GM19452 (cell line): ENCODE measurements around the gene NOP9.
A peak's percentile ranks its signal among the peaks of the same experiment; 100 is the strongest.

Source experiments
- ATAC-seq: cut with Tn5 transposase; IDR thresholded peaks from one replicate; pipeline ENCODE4 v1.9.1; 2021; ENCODE audit not compliant: unreplicated experiment

NOP9 gene

GRCh38 chr14:24299255-24300191, at the start of gene NOP9, which contains the start of gene DHRS1:
NOP9 (plus strand) TSS chr14:24299850; CDS start chr14:24299955, 105 bp downstream.
DHRS1 (minus strand) TSS chr14:24299780; CDS start chr14:24299106, 674 bp downstream.
- peak; percentile 70 for ATAC-seq

DNA sequence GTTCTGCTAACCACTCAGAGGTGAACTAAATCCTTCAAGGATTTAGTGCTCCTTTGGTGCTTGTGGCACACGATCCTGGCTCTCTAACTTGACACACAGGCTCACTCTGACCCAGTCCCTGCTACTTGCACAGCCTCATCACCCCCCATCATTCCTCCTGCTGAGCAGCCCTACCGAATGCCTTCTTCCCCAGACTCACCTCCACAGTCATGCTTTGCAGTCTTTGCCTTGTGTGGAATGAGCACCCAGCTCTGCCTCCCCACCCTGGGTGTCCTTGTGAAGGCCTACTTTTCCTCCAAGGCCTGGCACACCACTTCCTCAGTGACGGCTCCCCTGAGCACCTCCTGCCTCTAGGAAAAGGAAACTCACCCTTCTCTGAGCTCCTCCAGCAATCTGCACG, 49.3 kb upstream of the NOP9 start:
- ATAC-seq: no peak

DNA sequence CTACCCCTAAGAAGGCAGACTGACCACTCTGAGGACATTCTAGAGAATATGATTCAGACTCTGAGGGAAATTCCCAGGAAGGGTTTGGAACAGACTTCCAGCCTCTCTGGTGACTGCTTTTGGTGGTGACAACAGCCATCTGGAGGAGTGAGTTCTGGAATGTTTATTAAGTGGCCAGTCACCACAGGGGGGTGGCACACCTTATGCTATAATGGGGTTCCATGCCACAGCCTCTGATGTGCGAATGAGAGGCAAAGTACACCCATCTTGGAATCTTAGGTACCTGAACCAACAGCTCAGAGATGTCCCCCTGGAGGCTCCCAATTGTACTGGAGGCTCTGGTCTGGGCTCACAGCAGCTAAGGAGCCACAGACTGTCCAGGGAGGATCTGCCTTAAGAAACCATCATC, 47.8 kb upstream of the NOP9 start:
- ATAC-seq: no peak

DNA sequence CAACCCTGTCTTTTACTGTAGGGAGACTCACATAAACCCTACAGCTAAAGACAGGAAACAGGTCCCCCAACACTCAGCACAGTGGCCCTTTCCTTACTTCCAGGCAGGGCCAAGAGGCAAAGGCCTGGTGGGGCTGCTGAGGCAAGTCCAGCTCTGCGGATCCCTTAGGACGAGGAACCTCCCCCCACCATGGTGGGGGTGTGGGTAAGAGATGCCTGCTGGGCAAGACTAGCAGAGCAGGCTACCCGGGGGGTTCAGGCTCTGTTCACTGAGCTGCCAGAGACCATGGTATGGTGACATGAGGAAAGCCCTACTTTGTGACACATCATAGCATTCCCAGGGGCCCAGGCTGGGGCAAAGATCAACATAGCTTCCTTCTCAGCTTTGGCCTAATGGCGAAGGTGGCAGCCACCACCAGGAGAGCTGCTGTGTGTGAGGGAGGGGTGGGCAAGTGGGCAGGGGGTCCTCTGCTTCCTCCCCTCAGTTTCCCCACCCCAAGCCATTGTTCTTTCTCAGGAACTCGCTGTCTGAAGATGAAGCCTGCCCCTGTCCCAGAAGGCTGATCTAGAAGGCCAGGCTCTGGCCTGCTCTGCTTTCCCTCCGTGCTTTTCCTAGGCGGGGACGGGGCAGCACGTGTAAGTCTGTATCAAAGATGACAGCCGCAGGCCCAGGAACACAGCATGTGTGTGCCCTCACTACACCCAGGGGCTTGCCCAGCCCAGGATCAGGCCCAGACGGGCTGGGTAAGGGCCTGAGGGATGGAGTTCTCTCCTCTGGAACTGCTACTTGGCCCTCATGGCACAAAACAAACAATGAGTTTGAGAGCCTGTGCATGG, 47.1 kb upstream of the NOP9 start:
- no peak for ATAC-seq

GRCh38 chr14:24253936-24254335, 45.7 kb upstream of the NOP9 start:
- ATAC-seq: no peak

GRCh38 chr14:24254630-24255392, 44.8 kb upstream of the NOP9 start:
- no peak for ATAC-seq

DNA sequence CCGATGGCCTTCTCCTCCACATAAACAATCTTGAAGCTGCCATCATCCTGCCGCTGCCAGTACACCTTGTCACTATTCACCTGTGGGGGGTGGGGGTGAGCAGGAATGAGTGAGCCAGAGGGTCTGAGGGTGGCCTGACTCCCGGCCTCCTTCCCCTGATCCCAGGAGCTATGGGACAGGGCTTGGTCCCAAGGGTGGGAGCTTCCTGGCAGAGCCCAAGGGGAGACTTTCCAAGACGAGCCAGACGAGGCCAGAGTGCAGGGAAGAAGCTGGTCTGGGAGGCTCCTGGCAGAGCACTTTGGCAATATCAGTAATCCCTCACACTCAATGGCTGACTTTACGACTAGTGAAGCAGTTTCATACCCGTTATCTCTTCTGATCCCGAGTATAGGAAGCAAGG, 44.2 kb upstream of the NOP9 start:
- ATAC-seq: no peak

DNA sequence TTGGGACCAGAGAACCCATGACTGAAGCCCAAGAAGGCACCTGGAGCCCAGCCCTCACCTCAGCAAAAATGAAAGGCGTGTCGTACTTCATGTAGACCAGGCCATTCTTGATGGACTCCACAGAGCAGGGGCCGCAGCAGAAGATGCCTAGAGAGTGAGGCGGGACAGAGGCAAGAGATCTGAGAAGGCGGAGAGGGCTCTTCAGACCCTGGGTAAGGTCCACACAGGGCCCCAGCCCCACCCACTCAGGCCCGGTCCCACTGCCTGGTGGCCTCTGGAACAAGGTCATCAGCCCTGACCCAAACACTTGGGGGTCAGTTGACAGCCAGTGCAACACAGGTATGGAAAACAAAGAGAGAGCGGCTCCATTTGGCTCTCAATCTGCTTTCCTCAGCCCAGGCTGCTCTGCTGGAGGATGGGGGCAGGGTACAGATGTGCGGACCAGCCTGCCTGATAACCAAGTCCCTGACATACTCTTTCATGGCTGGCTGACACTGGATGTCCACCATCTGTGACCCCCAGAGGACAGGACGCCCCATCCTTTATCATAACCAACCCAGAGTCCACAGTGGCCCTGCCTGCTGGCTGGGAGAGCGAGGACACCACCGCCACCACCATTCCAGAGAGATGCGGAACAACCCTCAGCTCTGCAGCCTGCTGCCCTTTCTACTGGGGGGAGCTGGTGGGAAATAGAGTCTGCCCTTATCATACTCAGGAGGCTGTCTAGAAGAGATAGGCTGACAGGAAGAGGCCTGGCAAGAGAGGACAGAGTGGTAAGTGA, 43.5 kb upstream of the NOP9 start:
- no peak for ATAC-seq

- ATAC-seq: no peak
Observed at GRCh38 chr14:24256960-24257359, 42.7 kb upstream of the NOP9 start.

DNA sequence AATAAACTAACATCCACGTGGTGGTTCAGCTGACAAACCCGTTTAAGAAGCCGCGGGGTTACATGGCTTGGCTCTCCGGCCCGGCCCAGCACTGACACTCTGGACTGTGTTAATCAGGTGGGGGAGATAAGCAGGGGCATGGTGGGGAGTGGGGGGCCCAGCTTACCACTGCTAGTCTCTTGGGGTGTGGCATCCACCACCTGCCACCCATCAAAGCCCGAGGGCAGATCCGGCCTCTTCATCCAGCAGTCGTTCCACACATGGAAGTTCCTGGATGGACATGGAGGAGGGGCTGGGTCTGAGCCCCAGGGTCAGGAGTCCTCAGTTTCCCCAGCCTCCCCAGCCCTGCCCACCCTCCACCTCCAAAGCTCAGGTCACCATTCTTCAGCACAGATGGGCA, 41.5 kb upstream of the NOP9 start:
- no peak for ATAC-seq

- ATAC-seq: no peak
Observed at GRCh38 chr14:24258548-24259265, 40.9 kb upstream of the NOP9 start.

- no peak for ATAC-seq
Observed at GRCh38 chr14:24259282-24260025, 40.2 kb upstream of the NOP9 start.

DNA sequence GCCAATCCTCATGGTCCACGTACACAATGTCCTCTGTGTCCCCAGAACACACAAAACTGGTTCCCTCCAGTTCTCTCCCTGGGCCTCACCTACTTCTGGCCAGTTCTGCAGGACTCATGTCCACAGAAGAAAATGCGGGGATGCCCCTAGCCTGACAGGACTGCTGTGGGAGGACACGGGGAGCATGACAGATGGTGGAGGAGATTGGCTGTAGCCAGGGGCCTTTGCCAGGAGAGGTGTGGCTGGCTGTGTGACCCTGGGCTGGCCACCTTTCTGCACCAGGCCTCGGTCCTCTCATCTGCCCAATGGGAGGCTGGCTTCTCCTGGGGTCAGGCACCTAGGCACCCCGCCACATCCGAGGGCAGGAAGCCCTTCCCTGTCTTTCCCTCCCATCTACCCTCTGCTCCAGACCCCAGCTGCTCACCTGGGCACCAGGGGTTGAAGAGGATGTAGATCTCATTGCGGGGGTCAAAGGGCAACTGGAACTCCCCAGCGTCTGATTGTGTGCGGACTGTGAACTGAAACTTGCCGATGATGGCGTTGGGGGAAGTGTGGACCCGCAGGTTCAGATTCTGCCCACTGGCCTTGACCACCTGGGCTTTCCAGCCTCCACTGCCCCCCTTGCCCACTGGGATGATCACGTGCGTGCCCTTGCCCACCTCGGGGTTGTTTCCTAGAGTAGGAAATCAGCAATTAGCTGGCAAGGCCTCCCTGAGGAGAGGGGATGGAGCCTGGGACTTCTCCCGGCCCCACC, 39.4 kb upstream of the NOP9 start:
- ATAC-seq: no peak

GRCh38 chr14:24260780-24261157, 38.9 kb upstream of the NOP9 start:
- no peak for ATAC-seq

DNA sequence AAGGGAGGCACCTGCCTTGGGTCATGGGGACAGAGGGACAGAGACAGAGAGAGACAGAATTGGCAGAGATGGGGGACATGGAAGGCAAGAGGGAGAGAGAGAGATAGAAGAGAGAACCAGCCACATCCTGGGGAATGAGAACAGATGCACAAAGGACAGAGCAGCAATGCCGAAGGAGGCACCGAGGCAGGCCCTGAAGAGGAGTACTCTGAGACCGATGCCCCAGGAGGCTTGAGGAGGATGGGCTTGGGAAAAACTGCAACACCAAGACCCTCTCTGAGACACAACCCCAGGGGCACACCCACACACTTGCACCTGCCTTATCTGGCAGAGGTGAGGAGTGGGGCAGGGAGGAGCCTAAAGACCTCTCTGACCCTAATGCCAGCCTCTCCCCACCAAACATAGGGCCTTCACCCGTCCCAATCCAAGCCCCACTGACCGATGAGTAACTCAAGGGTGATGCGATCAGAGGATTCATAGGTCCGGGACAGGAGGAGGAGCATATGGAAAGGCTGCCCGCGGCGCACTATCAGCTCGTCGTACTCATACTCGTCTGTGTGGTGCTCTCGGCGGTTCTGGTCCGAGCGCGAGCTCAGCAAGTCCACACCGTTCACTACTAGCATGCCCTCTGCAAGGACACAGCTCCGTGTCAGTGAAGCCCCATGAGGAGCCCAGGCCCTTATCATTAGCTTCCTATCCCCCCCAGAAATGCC, 38.2 kb upstream of the NOP9 start:
- no peak for ATAC-seq

DNA sequence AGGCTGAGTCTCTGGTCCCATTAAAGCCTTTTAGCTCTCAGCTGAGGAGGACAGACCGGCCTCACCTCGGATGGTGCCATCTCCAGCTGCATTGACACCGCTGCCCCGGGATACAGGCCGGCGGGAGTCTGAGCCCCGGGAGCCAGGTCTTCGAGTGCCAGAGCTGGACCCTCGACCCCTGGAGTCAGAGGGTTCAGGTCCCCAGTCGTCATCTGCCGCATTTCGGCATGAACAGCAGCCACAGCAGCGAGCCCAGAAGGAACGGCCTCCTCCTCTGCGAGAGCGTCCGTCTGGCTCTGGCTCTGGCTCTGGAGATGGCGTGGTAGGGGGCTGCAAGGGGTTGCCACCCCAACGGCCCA, 37.7 kb upstream of the NOP9 start:
- no peak for ATAC-seq

GRCh38 chr14:24262821-24263733, 36.6 kb upstream of the NOP9 start, which contains the start of gene TGM1:
TGM1 (minus strand) TSS chr14:24263177; CDS start chr14:24262352, 825 bp downstream.
- no peak for ATAC-seq
